Esophagus muscularis mucosa (tissue), 4 donors: ENCODE results near the gene STUM.

ENCODE experiments used
- EP300 ChIP-seq: sonication (generic); formaldehyde crosslinking; IDR thresholded peaks from one replicate; pipeline ENCODE4 v1.6.1; 2017; ENCODE audit warnings: antibody characterized with exemption
- POLR2A ChIP-seq: fragments of 450-650 bp; IDR thresholded peaks from one replicate; pipeline ENCODE4 v1.6.1; 2017; ENCODE audit warnings: antibody characterized with exemption, moderate library complexity, mild to moderate bottlenecking, low read depth
- POLR2AphosphoS5 ChIP-seq, 2 donors: sonication (generic); formaldehyde crosslinking; IDR thresholded peaks; one replicate each; pipeline ENCODE4 v1.6.1; 2017; ENCODE audit warnings: antibody characterized with exemption in 2 of 2
- TF ChIP-seq, protein P1 (sequence below), 3 experiments: fragments of 200-600 bp in 2 of 3; fragments of 450-650 bp in 1 of 3; sonication (generic) in 2 of 3; IDR thresholded peaks; one replicate each; pipeline ENCODE4 v1.5.1; 2017 to 2019; ENCODE audit warnings: antibody characterized with exemption in 3 of 3, mild to moderate bottlenecking in 2 of 3, moderate library complexity in 1 of 3

DNA sequence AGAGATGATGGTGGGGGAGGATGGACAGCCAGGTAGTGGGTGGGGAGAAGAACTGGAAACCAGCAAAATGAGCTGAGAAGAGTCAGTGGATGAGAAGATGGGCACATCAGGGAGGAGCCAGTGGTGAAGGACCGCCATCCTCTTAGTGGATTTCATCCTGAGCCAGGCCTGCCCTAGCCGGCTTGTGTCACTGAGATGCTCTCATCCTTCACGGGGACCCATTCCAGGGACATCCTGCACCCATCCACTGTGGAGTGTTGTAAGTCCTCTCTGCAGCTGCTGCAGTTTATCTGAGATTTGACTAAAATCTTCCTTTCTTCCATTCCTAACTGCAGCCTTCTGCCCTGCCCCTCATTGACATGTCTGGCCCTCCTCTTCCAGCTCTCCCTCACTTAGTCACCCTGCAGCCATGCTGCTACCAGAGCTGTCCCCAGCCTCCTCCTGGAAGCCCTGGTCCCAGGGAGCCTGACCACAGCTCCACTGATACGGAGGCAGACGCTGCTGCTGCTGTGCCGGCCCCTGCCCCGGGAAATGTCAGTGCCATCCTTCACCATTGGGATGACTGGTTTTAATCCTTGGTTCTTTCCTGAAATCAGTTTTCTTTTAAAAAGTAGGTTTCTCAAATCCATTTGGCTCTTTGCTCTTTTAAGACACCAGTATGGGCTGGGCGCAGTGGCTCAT is 33.2 kb downstream of the STUM start:
- TF ChIP-seq, protein P1, sequence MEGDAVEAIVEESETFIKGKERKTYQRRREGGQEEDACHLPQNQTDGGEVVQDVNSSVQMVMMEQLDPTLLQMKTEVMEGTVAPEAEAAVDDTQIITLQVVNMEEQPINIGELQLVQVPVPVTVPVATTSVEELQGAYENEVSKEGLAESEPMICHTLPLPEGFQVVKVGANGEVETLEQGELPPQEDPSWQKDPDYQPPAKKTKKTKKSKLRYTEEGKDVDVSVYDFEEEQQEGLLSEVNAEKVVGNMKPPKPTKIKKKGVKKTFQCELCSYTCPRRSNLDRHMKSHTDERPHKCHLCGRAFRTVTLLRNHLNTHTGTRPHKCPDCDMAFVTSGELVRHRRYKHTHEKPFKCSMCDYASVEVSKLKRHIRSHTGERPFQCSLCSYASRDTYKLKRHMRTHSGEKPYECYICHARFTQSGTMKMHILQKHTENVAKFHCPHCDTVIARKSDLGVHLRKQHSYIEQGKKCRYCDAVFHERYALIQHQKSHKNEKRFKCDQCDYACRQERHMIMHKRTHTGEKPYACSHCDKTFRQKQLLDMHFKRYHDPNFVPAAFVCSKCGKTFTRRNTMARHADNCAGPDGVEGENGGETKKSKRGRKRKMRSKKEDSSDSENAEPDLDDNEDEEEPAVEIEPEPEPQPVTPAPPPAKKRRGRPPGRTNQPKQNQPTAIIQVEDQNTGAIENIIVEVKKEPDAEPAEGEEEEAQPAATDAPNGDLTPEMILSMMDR (IDR thresholded peaks at IDR 0.05) = no peak
- TF ChIP-seq POLR2A (no peak), POLR2AphosphoS5 (IDR thresholded peaks at IDR 0.05) (no peak), EP300 (no peak)
